GM23338 (cell line): ENCODE results near the gene YIPF6.

Experiments used
- CREB1 ChIP-seq: fragments of 250-450 bp; sonication (Bioruptor Pico); IDR thresholded peaks from 2 replicates; pipeline ENCODE4 v1.5.0; 2020; ENCODE audit warnings: low read depth, mild to moderate bottlenecking, moderate library complexity
- CTCF ChIP-seq, 2 experiments: fragments of 200-600 bp in 1 of 2; sonication (generic) in 1 of 2; conservative IDR thresholded peaks; 2 replicates each; pipeline versions ENCODE4 v1.5.1 to v1.6.1; 2016 to 2017; ENCODE audit warnings: antibody characterized with exemption in 2 of 2, low read depth in 2 of 2, mild to moderate bottlenecking in 2 of 2, moderate library complexity in 1 of 2
- EZH2 ChIP-seq: fragments of 200-600 bp; sonication (generic); IDR thresholded peaks from one replicate; pipeline ENCODE4 v1.8.0; 2017; ENCODE audit warnings: antibody characterized with exemption, mild to moderate bottlenecking, low read depth; ENCODE audit not compliant: unreplicated experiment
- EZH2phosphoT487 ChIP-seq: fragments of 200-600 bp; sonication (generic); IDR thresholded peaks from one replicate; pipeline ENCODE4 v1.8.1; 2018; ENCODE audit warnings: antibody characterized with exemption; ENCODE audit not compliant: unreplicated experiment
- JUNB ChIP-seq: IDR thresholded peaks from one replicate; pipeline ENCODE4 v1.6.1; 2016; ENCODE audit warnings: antibody characterized with exemption; ENCODE audit not compliant: unreplicated experiment
- POLR2AphosphoS5 ChIP-seq: IDR thresholded peaks from 2 replicates; pipeline ENCODE4 v1.6.1; 2016; ENCODE audit warnings: antibody characterized with exemption, low read depth

- TF ChIP-seq CTCF (conservative IDR thresholded peaks at IDR 0.05; ENCODE audit: low read depth in 2 of 2) (no peak), CREB1 (CRISPR knock-in tag) (no peak), EZH2 (no peak), EZH2phosphoT487 (no peak), JUNB (no peak), POLR2AphosphoS5 (no peak)
Observed at GRCh38 chrX:68570598-68570997, 71.7 kb downstream of the YIPF6 start.
